ENCODE results near the gene CLK3. TPM values are rescaled to one million over a fixed set of nuclear protein-coding genes. Genes with fewer than 3 reads are reported as not detected.

CLK3 gene
- total and polyA plus RNA-seq, 2 donors (not counting 1 experiment from before 2014, with no cell fraction given) = 176 to 350 TPM

DNA sequence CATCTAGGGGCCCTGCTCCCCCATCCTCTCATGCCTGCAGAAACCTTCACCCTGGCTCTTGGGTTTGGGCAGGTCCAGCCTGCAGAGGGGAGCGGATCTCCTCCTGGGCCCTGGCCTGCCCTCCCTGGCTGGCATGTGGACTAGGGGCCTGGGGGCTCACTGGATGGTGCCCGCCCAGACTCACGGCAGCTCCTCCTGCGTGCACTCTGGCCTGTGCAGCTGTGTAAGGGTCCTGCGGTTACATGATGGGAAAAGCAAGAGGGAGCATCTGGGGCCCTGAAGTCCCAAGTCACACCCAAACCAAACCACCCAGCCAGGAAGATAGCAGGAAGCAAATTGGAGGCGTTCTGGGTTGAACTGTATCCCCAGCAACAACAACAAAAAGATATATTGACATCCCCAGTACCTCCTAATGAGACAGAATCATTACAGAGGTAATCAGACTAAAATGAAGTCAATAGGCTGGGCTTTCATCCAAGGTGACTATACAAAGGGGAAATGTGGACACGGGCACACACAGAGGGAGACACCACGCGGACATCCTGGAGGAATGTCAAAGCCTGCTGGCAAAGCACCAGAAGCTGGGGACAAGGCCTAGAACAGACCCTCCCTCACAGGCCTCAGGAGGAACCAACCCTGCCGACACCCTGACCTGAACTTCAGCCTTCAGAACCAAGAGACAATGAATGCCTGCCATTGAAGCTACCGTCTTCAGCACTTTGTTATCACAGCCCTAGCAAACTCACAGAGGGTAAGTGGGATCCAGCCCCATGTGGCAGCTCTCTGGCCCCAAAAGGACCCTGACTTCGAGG is 10.4 kb upstream of the CLK3 start:
- Histone ChIP-seq H3K79me2 (ENCODE audit: control insufficient read depth, insufficient read depth, low read length) (no peaks in the 10 kb centered on the region), H3K27me3 (replicated peaks in 1 of 4; ENCODE audit: control extremely low read depth in 1 of 4, control insufficient read depth in 3 of 4, insufficient read depth in 4 of 4, low read length in 3 of 4) (no peaks in the 10 kb centered on the region), H3K36me3 (replicated peaks in 1 of 2; ENCODE audit: control extremely low read depth in 1 of 2, control insufficient read depth in 1 of 2, extremely low read depth in 1 of 2, insufficient read depth in 2 of 2, low read length in 1 of 2) (no peaks in the 10 kb centered on the region), H3K27ac (ENCODE audit: low read length in 2 of 2) (no peak overlapping the region), H3K4me2 (replicated peaks; ENCODE audit: low read depth, low read length, poor library complexity, severe bottlenecking) (no peak overlapping the region), H3K4me3 (ENCODE audit: control extremely low read depth in 1 of 5, extremely low read depth in 1 of 5, insufficient read depth in 1 of 5, low read depth in 2 of 5, low read length in 4 of 5) (no peak overlapping the region), H2AFZ (ENCODE audit: insufficient read depth, low read depth, low read length, poor library complexity, severe bottlenecking) (no peak overlapping the region), H3K4me1 (ENCODE audit: control insufficient read depth in 2 of 2, insufficient read depth in 2 of 2, low read length in 2 of 2) (no peaks in the 10 kb centered on the region), H3K9me3 (ENCODE audit: control extremely low read depth in 1 of 3, control insufficient read depth in 2 of 3, insufficient read depth in 1 of 3, low read length in 2 of 3) (no peaks in the 10 kb centered on the region), H3K9ac (ENCODE audit: low read length) (no peak overlapping the region), H4K20me1 (ENCODE audit: control insufficient read depth, insufficient read depth, low read length, poor library complexity, severe bottlenecking) (no peaks in the 10 kb centered on the region)
- intact Hi-C loops (cut with micrococcal nuclease) = no loop called here
- no peaks in the 10 kb centered on the region for H3K4me1 Mint-ChIP-seq
- no peak overlapping the region for H3K4me3 Mint-ChIP-seq
- TF ChIP-seq EZH2 (IDR thresholded peaks at IDR 0.05; ENCODE audit: borderline replicate concordance, insufficient read depth, low read depth, low read length, poor library complexity, severe bottlenecking) = no peak
- TF ChIP-seq, protein P1, sequence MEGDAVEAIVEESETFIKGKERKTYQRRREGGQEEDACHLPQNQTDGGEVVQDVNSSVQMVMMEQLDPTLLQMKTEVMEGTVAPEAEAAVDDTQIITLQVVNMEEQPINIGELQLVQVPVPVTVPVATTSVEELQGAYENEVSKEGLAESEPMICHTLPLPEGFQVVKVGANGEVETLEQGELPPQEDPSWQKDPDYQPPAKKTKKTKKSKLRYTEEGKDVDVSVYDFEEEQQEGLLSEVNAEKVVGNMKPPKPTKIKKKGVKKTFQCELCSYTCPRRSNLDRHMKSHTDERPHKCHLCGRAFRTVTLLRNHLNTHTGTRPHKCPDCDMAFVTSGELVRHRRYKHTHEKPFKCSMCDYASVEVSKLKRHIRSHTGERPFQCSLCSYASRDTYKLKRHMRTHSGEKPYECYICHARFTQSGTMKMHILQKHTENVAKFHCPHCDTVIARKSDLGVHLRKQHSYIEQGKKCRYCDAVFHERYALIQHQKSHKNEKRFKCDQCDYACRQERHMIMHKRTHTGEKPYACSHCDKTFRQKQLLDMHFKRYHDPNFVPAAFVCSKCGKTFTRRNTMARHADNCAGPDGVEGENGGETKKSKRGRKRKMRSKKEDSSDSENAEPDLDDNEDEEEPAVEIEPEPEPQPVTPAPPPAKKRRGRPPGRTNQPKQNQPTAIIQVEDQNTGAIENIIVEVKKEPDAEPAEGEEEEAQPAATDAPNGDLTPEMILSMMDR (IDR thresholded peaks at IDR 0.05) = no peak
- DNase-seq (no peak), ATAC-seq (ENCODE audit: low read depth) (no peak)
- WGBS (ENCODE audit: insufficient coverage) = 89% methylated on average over 11 of the region's 12 CpGs
- ChIA-PET CTCF (interaction anchor here (1.0 kb wide), 1 partner anchor 145 kb away, joined by 3 read pairs; no protein-coding TSS in a partner anchor), POLR2A (no interaction called here)
- no peaks in the 10 kb centered on the region for H3K27me3 Mint-ChIP-seq
- H3K27ac Mint-ChIP-seq = no peak overlapping the region
- H3K9me3 Mint-ChIP-seq (ENCODE audit: insufficient read depth) = no peaks in the 10 kb centered on the region

DNA sequence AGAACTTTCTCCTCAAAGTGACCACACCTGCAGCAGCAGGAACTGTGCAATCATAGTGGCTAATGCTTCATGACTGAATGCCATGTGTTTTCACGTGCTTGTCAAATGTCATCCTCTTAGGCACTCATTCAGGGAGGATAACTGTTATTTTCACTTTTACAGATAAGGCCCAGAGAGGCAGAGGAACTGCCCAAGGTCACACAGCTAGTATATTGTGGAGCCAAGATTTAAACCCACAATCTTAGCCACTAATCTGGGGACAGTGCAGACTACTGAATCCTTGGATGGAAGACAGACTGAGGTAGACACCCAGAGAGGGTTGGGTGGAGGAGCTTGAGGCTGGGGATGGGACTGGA is 9.9 kb upstream of the CLK3 start:
- intact Hi-C loops (cut with micrococcal nuclease) = no loop called here
- Histone ChIP-seq H3K36me3 (replicated peaks in 1 of 2; ENCODE audit: control extremely low read depth in 1 of 2, control insufficient read depth in 1 of 2, extremely low read depth in 1 of 2, insufficient read depth in 2 of 2, low read length in 1 of 2) (no peaks in the 10 kb centered on the region), H3K4me3 (ENCODE audit: control extremely low read depth in 1 of 5, extremely low read depth in 1 of 5, insufficient read depth in 1 of 5, low read depth in 2 of 5, low read length in 4 of 5) (no peak overlapping the region), H3K4me1 (ENCODE audit: control insufficient read depth in 2 of 2, insufficient read depth in 2 of 2, low read length in 2 of 2) (no peaks in the 10 kb centered on the region), H3K4me2 (replicated peaks; ENCODE audit: low read depth, low read length, poor library complexity, severe bottlenecking) (no peak overlapping the region), H3K27ac (ENCODE audit: low read length in 2 of 2) (no peak overlapping the region), H3K9ac (ENCODE audit: low read length) (no peak overlapping the region), H3K79me2 (ENCODE audit: control insufficient read depth, insufficient read depth, low read length) (no peaks in the 10 kb centered on the region), H4K20me1 (ENCODE audit: control insufficient read depth, insufficient read depth, low read length, poor library complexity, severe bottlenecking) (no peaks in the 10 kb centered on the region), H3K9me3 (ENCODE audit: control extremely low read depth in 1 of 3, control insufficient read depth in 2 of 3, insufficient read depth in 1 of 3, low read length in 2 of 3) (no peaks in the 10 kb centered on the region), H3K27me3 (replicated peaks in 1 of 4; ENCODE audit: control extremely low read depth in 1 of 4, control insufficient read depth in 3 of 4, insufficient read depth in 4 of 4, low read length in 3 of 4) (no peaks in the 10 kb centered on the region), H2AFZ (ENCODE audit: insufficient read depth, low read depth, low read length, poor library complexity, severe bottlenecking) (no peak overlapping the region)
- ATAC-seq (ENCODE audit: low read depth) = no peak
- DNase-seq = no peak
- Mint-ChIP-seq H3K4me3 (no peak overlapping the region), H3K27me3 (no peaks in the 10 kb centered on the region), H3K9me3 (ENCODE audit: insufficient read depth) (no peaks in the 10 kb centered on the region), H3K27ac (no peak overlapping the region), H3K4me1 (no peaks in the 10 kb centered on the region)
- TF ChIP-seq, protein P1 (IDR thresholded peaks at IDR 0.05) = no peak
- no peak for TF ChIP-seq EZH2 (IDR thresholded peaks at IDR 0.05; ENCODE audit: borderline replicate concordance, insufficient read depth, low read depth, low read length, poor library complexity, severe bottlenecking)
- 88% methylated on average over 1 of the region's 1 CpG for WGBS (ENCODE audit: insufficient coverage)
- POLR2A ChIA-PET = interaction anchor here (0.6 kb wide), 1 partner anchor 270 kb away, joined by 3 read pairs; no protein-coding TSS in a partner anchor
- CTCF ChIA-PET = no interaction called here
